Uterus (tissue), 4 donors: ENCODE data around the gene PTGFRN. TPM values are rescaled to one million over a fixed set of nuclear protein-coding genes. Genes with fewer than 3 reads are reported as not detected.

Experiments used
- DNase-seq, 2 donors: peaks; one replicate each; pipeline ENCODE4 v3.0.0-alpha.2; 2019 to 2020
- H3K27ac ChIP-seq, 2 donors: fragments of 200-600 bp; sonication (generic); 1 replicate in 1 of 2; 2 replicates in 1 of 2; pipeline ENCODE4 v1.5.1; 2016 to 2018
- H3K27me3 ChIP-seq, 2 donors: fragments of 200-600 bp; sonication (generic); one replicate each; pipeline ENCODE4 v1.5.1; 2018 to 2019; ENCODE audit warnings: control low read depth in 1 of 2
- H3K36me3 ChIP-seq, 2 donors: fragments of 200-600 bp; sonication (generic); one replicate each; pipeline ENCODE4 v1.5.1; 2019; ENCODE audit warnings: control low read depth in 1 of 2
- H3K4me1 ChIP-seq, 2 donors: fragments of 200-600 bp; sonication (generic); one replicate each; pipeline ENCODE4 v1.5.1; 2018 to 2019; ENCODE audit warnings: control low read depth in 1 of 2
- H3K4me3 ChIP-seq, 2 donors: fragments of 200-600 bp; sonication (generic); 1 replicate in 1 of 2; 2 replicates in 1 of 2; pipeline ENCODE4 v1.5.1; 2018 to 2019; ENCODE audit warnings: mild to moderate bottlenecking in 1 of 2
- H3K9me3 ChIP-seq, 2 donors: fragments of 200-600 bp; sonication (generic); one replicate each; pipeline ENCODE4 v1.5.1; 2019; ENCODE audit warnings: control low read depth in 1 of 2
- POLR2A ChIP-seq, 2 donors: fragments of 450-650 bp; IDR thresholded peaks; one replicate each; pipeline ENCODE4 v1.6.1; 2016; ENCODE audit warnings: antibody characterized with exemption in 2 of 2, mild to moderate bottlenecking in 1 of 2, moderate library complexity in 1 of 2
- intact Hi-C: fragments of 100-400 bp; cut with DNase I; formaldehyde crosslinking; loops from one replicate; pipeline ENCODE4 v1.15.1; 2023; ENCODE audit warnings: low total_unique reads
- total RNA-seq, 4 donors: library from RNA; depleted of rRNA in 3 of 4; stranded (reverse); fragments of >200 nt in 3 of 4; gene quantifications; one replicate each; pipeline versions ENCODE4 v1.1.0 to v1.2.4, GENCODE V29; 2014 to 2023
- TF ChIP-seq, protein P1 (sequence below), 4 experiments: fragments of 200-600 bp in 2 of 4; fragments of 450-650 bp in 2 of 4; sonication (generic) in 2 of 4; IDR thresholded peaks; one replicate each; pipeline ENCODE4 v1.5.1; 2016 to 2019; ENCODE audit warnings: antibody characterized with exemption in 4 of 4, mild to moderate bottlenecking in 2 of 4, moderate library complexity in 1 of 4
- donor health status: DM: yes; HTN: yes; CAD: no.

The PTGFRN gene
- total RNA-seq, 4 donors from 2014 or later, result 32.4 to 134 (median 88.8) TPM

DNA sequence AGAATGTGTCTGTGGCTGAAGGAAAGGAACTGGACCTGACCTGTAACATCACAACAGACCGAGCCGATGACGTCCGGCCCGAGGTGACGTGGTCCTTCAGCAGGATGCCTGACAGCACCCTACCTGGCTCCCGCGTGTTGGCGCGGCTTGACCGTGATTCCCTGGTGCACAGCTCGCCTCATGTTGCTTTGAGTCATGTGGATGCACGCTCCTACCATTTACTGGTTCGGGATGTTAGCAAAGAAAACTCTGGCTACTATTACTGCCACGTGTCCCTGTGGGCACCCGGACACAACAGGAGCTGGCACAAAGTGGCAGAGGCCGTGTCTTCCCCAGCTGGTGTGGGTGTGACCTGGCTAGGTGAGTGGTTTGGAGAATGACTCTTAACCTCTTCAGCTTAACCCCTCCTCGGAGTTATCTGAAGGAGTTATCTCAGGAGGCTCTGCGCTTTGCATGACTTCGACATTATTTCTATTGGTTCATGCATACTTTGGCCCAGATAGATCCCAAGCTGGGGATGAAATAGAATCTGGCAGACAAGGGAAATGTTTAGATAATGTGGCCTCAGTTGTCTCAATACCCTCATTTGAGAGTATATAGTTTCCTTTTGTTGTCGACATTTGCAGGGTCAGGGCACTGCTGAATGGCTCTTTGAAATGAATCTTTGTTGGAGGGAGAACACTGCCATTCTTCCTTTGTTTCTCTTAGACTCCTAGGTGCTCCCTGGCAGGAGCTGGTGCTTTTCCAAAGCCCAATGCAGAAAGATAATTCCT is 39.7 kb downstream of the PTGFRN start:
- DNase-seq, result no peak
- no peaks in the 10 kb centered on the region for H3K27me3 ChIP-seq
- no peak for TF ChIP-seq POLR2A (IDR thresholded peaks at IDR 0.05)
- TF ChIP-seq, protein P1, sequence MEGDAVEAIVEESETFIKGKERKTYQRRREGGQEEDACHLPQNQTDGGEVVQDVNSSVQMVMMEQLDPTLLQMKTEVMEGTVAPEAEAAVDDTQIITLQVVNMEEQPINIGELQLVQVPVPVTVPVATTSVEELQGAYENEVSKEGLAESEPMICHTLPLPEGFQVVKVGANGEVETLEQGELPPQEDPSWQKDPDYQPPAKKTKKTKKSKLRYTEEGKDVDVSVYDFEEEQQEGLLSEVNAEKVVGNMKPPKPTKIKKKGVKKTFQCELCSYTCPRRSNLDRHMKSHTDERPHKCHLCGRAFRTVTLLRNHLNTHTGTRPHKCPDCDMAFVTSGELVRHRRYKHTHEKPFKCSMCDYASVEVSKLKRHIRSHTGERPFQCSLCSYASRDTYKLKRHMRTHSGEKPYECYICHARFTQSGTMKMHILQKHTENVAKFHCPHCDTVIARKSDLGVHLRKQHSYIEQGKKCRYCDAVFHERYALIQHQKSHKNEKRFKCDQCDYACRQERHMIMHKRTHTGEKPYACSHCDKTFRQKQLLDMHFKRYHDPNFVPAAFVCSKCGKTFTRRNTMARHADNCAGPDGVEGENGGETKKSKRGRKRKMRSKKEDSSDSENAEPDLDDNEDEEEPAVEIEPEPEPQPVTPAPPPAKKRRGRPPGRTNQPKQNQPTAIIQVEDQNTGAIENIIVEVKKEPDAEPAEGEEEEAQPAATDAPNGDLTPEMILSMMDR (IDR thresholded peaks at IDR 0.05), result no peak
- H3K9me3 ChIP-seq, result no peaks in the 10 kb centered on the region
- peak overlapping the region; percentile 61 to 66 for H3K27ac ChIP-seq
- no peak overlapping the region for H3K4me3 ChIP-seq
- no peaks in the 10 kb centered on the region for H3K36me3 ChIP-seq
- peaks cover 0 to 3% of the 10 kb centered on the region in 2 donors for H3K4me1 ChIP-seq
- intact Hi-C loops, result no loop called here

DNA sequence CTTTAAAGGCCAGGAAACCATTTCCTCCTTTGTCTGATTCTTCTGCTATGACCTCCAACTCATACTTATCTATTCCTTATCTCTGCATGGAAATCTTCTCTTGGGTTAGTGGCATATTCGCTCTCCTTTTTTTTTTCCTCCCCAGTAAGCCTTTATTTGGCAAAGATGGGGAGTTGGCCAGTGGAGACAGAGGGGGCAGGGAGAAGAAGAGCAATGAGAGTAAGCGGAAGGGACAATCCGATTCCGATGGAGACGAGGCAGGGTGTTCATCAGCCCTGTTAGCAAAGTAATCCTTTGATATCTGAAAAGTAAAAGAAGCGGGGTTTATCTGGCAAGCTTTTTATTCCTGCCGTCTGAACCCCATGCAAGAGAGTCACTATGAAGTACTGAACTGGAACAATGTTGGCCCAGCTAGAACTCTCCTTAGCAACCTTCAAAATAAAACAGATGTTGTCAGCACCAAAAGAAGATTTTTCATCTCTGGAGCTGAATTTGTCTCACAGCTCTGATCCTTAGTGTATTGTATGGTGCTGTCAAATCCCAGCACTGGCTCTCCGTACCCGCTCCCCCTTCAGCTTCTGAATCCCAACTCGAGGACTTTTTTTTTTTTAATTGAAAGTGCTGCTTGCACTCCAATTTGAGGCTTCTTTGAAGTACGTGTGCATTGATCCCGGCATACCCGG is 40.9 kb downstream of the PTGFRN start:
- TF ChIP-seq, protein P1 (IDR thresholded peaks at IDR 0.05), result no peak
- TF ChIP-seq POLR2A (IDR thresholded peaks at IDR 0.05), result no peak
- DNase-seq, result peak in 1 of 2 donors; percentile 28
- Histone ChIP-seq H3K4me1 (peaks cover 0 to 3% of the 10 kb centered on the region in 2 donors), H3K27me3 (no peaks in the 10 kb centered on the region), H3K4me3 (no peak overlapping the region), H3K27ac (peak overlapping the region; percentile 61 to 66), H3K9me3 (no peaks in the 10 kb centered on the region), H3K36me3 (no peaks in the 10 kb centered on the region)
- intact Hi-C loops, result no loop called here

DNA sequence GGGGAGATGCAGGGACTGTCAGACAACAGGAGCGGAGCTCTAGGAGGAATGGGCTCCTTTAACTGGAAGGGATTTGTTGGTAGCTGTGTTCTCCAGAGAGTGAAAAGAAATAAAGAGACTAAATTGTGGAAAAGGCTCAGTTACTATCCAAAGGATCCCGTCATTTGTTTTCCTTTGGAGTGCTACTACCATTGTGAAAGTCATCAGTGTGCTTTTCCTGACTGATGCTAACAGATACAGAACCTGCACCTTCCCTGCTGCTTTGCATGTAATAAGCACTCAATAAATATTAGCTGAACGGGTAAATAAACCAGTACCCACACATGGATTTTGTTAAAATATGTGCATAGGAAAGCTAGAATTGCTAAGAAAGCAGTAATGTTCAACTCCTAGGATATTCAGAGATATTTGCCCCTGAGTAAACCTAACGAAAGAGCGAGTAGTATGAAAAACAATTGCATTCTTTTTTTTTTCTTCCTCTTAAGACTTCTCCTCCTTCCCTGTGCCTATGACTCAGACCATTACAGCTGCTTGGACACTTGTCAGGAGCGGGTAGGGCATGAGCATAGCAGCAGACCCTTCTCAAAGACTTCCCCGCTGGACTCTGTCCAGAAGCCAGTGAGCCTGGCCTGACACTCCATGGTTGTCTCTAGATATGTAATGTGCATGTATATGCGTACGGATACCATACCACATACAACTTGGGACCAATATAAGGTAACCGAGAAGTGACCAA is 41.7 kb downstream of the PTGFRN start:
- intact Hi-C loops, result no loop called here
- peak; percentile 57 to 63 for DNase-seq
- no peak for TF ChIP-seq POLR2A (IDR thresholded peaks at IDR 0.05)
- TF ChIP-seq, protein P1 (IDR thresholded peaks at IDR 0.05), result no peak
- H3K4me1 ChIP-seq, result peaks cover 0 to 3% of the 10 kb centered on the region in 2 donors
- H3K9me3 ChIP-seq, result no peaks in the 10 kb centered on the region
- H3K27ac ChIP-seq, result peak overlapping the region; percentile 61 to 66
- H3K27me3 ChIP-seq, result no peaks in the 10 kb centered on the region
- no peak overlapping the region for H3K4me3 ChIP-seq
- H3K36me3 ChIP-seq, result no peaks in the 10 kb centered on the region

DNA sequence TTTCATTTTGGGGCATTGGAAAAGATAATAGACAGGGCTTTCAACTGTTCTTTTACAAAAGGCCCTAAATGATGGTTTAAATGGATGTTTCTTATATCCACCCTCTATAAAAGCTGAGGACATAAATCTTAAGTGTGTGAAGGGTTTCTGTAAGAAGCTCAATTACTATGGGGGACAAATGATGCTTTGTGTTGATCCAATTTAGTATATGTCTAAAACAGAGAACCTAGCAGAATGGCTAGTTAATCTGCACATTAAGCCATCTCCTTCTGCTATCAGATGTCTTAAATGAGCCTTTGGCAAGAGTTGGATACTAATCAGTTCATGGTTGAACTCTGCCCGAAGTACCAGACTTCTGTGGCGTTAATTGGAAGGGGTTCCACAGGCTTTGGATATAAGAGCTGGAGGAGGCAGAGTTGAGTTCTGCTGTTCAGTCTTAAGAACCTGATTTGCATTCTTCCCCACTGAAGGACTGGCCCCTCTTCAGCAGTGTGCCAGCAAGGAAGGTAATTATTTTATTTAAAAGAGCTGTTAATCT is 43.1 kb downstream of the PTGFRN start:
- no peaks in the 10 kb centered on the region for H3K27me3 ChIP-seq
- H3K36me3 ChIP-seq, result no peaks in the 10 kb centered on the region
- no peak for DNase-seq
- H3K9me3 ChIP-seq, result no peaks in the 10 kb centered on the region
- no peak overlapping the region for H3K27ac ChIP-seq
- no peak overlapping the region for H3K4me3 ChIP-seq
- intact Hi-C loops, result no loop called here
- peaks cover 0 to 3% of the 10 kb centered on the region in 2 donors for H3K4me1 ChIP-seq
- TF ChIP-seq, protein P1 (IDR thresholded peaks at IDR 0.05), result no peak
- TF ChIP-seq POLR2A (IDR thresholded peaks at IDR 0.05), result no peak
